ENCODE results near the gene PLSCR2.
"Not testable (repeated sequence)": the region's sequence is repeated elsewhere in the genome, so short reads cannot be mapped to it uniquely, and the experiment has no call there.

Gene PLSCR2

GRCh38 chr3:146414010-146414409, 55.4 kb downstream of the PLSCR2 start:
- no peak for DNase-seq

- not testable (repeated sequence) for DNase-seq
Observed at GRCh38 chr3:146412711-146413110, 56.6 kb downstream of the PLSCR2 start.

- no peak for DNase-seq
Observed at GRCh38 chr3:146407956-146408355, 61.4 kb downstream of the PLSCR2 start.

GRCh38 chr3:146404436-146404835, 64.9 kb downstream of the PLSCR2 start:
- no peak for DNase-seq

GRCh38 chr3:146403792-146404191, 65.6 kb downstream of the PLSCR2 start:
- DNase-seq, result no peak

GRCh38 chr3:146396792-146397191, 72.6 kb downstream of the PLSCR2 start:
- DNase-seq, result no peak

GRCh38 chr3:146395164-146395563, 74.2 kb downstream of the PLSCR2 start:
- no peak for DNase-seq

GRCh38 chr3:146390957-146391356, 78.4 kb downstream of the PLSCR2 start:
- DNase-seq, result no peak

- no peak for DNase-seq
Observed at GRCh38 chr3:146390006-146390772, 79.2 kb downstream of the PLSCR2 start.

- DNase-seq, result no peak
Observed at GRCh38 chr3:146387566-146387965, 81.8 kb downstream of the PLSCR2 start.

GRCh38 chr3:146386936-146387335, 82.4 kb downstream of the PLSCR2 start:
- no peak for DNase-seq

- peak; percentile 9 to 57 for DNase-seq
Observed at GRCh38 chr3:146384786-146385185, 84.6 kb downstream of the PLSCR2 start.
